G401 (cell line): Measurements from ENCODE around the gene NCKAP5. TPM values are rescaled to one million over a fixed set of nuclear protein-coding genes. Genes with fewer than 3 reads are reported as not detected.

ENCODE experiments used
- DNase-seq: peaks from one replicate; pipeline ENCODE4 v3.0.0-alpha.2; 2015; ENCODE audit warnings: low spot score
- in situ Hi-C: cut with HindIII; loops from 2 replicates; pipeline ENCODE4 v1.10.0; 2016; ENCODE audit warnings: low sequenced_read_pairs, mixed read lengths
- total RNA-seq: library from RNA; depleted of rRNA; stranded (reverse); fragments of >200 nt; shearing (Covaris generic); gene quantifications from 2 replicates; pipeline ENCODE4 v1.2.3, GENCODE V29; 2014

NCKAP5 gene
- total RNA-seq, 1 experiment from 2014 or later = not detected

GRCh38 chr2:133579274-133579673 is 11.0 kb upstream of the NCKAP5 start:
- DNase-seq = no peak
- in situ Hi-C loops = no loop called here

GRCh38 chr2:133576714-133577113 is 8.5 kb upstream of the NCKAP5 start:
- in situ Hi-C loops = no loop called here
- DNase-seq = no peak

DNA sequence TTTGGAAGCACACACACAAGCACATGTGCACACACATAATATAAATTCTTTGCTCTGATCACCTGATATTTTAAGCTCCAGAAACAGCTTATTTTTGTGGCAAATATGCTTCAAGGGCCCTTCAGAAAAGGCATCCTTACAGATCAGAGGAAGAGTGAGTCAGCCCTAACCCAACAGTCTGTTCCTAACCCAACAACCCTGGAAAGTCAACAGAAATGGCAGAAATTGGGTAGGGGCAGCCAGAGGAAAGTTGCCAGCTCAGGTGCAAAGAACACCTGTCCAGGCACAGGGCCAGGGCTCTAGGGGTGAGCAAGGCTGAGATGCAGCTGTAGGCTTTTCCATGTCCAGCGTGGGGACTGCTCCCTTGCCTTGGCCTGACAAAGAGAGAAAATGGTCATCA is 6.4 kb upstream of the NCKAP5 start:
- in situ Hi-C loops = no loop called here
- no peak for DNase-seq

DNA sequence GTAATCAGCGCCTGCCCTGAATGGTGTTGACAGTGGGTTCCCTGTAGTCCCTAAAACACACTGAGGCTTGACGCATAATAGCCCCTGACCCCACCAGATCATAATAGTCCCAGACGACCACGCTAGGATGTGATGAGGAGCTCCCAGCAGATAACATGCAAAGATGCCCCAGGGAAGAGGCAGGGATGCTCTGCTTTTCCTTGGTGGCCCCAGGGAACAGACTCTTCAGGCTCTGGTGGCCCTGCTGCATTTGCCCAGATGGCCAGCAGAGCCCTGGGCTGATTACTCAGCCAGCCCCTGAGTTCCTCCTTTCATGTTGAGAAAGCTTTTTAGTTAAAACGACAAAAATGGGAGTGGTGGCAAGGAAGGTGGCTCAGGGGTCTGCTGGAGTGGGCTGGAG is 5.9 kb upstream of the NCKAP5 start:
- in situ Hi-C loops = no loop called here
- DNase-seq = no peak

DNA sequence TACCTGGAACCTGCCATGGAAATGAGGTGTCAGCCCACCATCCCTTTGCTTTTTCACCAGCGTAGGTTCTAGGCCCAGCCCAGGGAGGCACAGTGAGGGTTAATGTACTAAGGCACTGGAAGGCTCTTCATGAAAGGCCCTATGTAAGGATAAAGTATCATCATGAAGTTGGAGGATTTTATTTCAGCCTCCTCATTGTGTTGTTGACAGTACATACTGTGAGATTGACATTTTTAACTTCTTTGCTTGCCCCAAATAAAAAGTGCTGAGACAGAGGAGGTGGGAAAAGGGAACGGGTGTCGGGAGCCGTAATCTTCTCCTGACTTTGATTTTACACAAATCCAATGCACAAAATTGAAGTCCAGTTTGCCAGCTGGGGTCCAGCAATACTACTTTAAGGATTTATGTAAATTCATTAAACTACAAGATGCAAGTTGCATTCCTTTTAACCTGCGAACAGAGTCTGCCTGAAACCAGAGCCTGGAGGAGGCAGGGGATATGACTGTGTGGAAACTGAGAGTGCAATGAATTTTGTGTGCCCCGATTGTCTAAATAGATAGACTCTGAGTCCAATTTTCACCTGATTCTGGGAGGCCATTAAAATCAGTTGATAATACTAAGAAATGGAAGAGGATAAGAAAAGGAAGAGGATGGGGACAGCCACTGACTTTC is 5.4 kb upstream of the NCKAP5 start:
- in situ Hi-C loops = no loop called here
- no peak for DNase-seq

DNA sequence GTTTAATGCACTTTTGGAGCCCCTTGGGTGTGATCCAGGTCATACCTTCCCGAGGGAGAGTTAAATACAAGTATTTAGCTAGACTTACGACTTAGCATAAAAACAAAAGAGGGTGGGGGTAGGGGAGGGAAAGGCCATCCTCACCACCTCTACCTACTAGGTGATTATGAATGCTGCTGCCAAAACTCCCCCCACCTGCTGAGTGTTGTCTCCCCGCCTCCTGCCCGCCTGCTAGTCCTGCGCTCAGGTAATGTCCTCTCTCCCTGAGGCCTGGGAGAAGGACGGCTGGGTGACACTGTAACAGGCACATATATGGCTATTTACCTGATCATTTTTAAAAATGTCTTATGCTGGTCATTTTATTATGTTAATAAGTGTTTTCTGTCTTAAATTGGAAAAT is 3.0 kb upstream of the NCKAP5 start:
- in situ Hi-C loops = no loop called here
- no peak for DNase-seq

DNA sequence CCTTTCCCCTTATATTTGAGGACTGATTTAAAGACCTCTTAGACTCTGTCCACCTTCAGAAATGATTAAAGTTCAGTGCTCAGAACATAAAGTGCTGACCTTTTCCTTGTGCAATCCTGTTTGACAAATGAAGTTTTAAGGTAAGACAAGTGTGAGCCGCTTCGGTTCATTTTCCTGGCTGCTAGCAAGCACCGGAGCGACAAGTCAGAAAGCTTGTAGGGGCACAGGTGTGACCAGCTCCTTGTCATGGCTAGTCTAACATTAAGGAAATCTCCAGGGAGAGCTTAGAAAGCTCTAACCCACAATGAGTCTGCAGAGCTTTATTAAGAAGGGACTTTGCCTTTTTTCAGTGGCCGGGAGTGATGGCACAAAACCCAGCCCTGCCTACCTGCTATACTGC is 2.3 kb upstream of the NCKAP5 start:
- DNase-seq = no peak
- in situ Hi-C loops = no loop called here

GRCh38 chr2:133569286-133569830 is 1.1 kb upstream of the NCKAP5 start:
- in situ Hi-C loops = no loop called here
- DNase-seq = no peak

DNA sequence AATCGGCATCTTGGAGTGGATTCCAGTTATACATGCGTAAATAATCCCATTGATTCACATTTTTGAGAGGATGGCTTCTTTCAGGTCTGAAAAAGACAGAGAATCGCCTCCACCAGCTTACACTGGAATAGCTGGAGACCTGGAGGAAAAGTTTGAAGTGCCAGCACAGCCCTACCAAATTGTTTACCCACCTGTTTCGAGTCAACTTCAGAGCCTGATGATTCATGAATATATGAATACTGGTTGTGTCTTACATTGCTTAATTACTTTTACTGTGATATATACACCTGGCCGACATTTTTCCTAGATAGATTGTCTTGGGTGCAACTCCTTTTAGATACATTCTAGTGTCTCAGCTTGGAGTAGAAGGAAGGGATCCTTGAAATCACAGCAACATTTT is 335 bp upstream of the NCKAP5 start:
- no peak for DNase-seq
- in situ Hi-C loops = no loop called here

GRCh38 chr2:133562558-133562957 is 5.7 kb downstream of the NCKAP5 start:
- in situ Hi-C loops = no loop called here

GRCh38 chr2:133561045-133561852 is 7.0 kb downstream of the NCKAP5 start:
- in situ Hi-C loops = no loop called here
- peak; percentile 41 for DNase-seq

More at GRCh38 chr2:133562558-133562957, 5.7 kb downstream of the NCKAP5 start:
- no peak for DNase-seq

DNA sequence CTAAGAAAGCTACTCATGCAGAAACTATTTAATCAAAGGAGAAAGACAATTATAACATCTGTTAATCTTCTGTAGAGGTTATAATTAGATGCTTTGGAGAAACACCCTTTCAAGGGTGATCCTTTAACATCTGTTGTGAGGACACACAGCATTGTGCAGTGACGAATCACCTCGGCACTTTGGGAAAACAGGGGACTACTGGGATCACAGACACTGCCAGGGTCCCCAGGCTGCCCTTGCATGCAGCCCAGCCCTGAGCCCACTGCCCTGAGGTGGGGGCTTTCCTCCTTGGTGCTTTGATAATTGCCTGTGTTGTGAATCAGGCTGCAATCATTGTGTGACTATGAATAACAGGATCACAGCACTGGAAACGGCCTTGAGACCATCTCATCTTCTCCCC is 10.6 kb downstream of the NCKAP5 start:
- in situ Hi-C loops = no loop called here

DNA sequence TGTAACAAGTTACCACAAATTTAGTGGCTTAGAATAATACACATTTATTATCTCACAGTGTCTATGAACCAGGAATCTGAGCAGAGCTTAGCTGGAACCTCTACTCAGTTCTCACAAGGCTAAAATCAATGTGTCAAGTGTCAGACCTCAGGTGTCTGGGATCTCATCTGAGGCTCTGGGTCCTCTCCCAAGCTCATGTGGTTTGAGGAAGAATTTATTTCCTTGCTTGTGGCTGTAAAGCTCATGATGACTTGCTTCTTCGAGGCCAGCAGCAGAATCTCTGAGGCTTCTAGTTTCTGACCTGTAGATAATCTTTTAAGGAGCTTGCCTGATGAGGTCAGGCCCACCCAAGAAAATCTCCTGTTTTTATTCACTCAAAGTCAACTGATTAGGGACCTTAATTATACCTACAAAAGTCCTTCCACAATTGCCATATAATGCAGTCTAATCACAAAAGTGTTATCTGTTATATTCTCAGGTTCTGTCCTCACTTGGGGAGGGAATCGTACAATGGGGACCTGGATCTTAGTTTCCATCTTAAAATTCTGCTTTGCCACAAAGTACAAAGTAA is 14.3 kb downstream of the NCKAP5 start:
- in situ Hi-C loops = no loop called here
- DNase-seq = no peak

More for the DNA sequence above, 10.6 kb downstream of the NCKAP5 start:
- no peak for DNase-seq

DNA sequence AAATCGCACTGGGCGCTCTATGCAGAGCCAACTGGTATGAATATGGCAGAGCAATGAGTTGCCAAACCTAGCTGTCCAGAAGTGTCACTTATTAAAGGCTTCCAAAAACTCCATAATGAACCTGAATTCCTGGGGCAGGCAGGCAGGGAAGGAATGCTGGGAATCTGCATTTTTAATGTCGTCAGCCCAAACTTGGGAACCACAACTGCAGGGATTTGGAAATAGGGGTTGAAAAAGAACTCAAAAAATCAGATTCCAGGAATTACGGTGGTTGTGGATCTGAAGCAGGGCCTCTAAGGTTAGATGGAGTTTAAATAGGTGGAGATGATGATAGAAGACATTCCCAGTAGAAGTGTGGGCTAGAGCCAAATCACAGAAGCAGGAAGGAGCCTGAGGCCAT is 15.0 kb downstream of the NCKAP5 start:
- no peak for DNase-seq
- in situ Hi-C loops = no loop called here

DNA sequence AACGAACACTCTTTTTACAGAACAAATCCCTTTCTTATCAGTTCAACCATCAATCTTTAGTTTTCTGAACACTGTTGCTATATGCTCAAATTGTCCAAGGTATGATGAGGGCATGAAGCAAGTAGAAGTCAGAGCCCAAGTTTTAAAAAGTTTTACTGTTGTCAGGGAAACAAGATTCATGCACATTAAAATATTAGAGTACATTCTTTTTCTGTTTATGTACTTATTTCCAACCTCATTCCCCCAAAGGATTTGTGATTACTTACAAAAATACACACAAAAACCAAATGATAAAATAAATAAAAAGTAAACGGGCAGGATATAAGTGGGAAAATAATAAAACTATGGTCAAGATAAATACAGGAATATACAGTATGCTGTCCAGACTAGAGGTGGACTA is 15.4 kb downstream of the NCKAP5 start:
- in situ Hi-C loops = no loop called here
- DNase-seq = no peak

DNA sequence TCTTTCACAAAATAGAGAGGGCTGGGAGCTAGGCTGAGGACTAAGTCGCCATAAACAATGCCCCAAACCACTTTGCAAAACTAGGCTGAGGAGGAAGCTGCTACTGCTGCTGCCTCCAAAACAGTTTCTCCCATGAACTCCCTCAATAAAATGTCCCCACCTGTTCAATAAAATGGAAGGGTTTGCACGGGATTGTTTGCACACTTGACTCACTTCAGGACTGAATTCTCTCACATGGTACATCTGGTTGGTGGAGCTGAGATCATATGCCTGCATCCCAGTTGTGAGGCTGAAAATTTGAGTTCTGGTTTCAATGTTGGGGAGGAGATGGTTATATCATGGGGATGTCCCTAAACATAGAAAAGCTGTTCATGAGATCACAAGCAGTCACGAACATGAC is 26.5 kb downstream of the NCKAP5 start:
- no peak for DNase-seq
- in situ Hi-C loops = no loop called here

DNA sequence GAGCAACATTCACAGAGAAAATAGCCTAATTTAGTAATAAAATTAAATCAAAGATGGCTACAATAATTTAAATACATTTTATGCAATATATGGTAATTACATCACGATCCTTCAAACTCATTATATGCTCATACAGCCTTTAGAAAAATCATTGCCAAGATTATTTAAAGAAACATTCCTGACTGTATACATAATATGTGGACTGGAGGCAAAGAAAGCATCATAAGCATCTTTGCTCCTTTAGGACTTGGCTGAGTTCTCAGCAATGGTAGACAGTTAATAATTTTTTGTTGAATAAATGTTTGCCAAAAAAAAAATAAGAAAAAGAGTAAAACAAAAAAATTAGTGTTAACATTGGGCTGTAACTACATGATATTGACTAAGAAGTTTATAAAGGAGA is 26.9 kb downstream of the NCKAP5 start:
- in situ Hi-C loops = no loop called here
- no peak for DNase-seq

GRCh38 chr2:133532919-133533318 is 35.3 kb downstream of the NCKAP5 start:
- DNase-seq = no peak

GRCh38 chr2:133531382-133531781 is 36.9 kb downstream of the NCKAP5 start:
- DNase-seq = no peak
- in situ Hi-C loops = no loop called here

More at GRCh38 chr2:133532919-133533318, 35.3 kb downstream of the NCKAP5 start:
- in situ Hi-C loops = no loop called here

- in situ Hi-C loops = no loop called here
- DNase-seq = no peak
Measured at GRCh38 chr2:133530645-133531044, 37.6 kb downstream of the NCKAP5 start.
